Ovary (tissue), 3 donors: ENCODE data around the gene AMDHD1.

ENCODE experiments used
- CTCF ChIP-seq, 3 donors: fragments of 450-650 bp in 2 of 3; fragments of 200-600 bp in 1 of 3; IDR thresholded peaks; one replicate each; pipeline versions ENCODE4 v1.5.1 to v1.8.0; 2016 to 2022; ENCODE audit warnings: antibody characterized with exemption in 3 of 3, mild to moderate bottlenecking in 1 of 3
- EP300 ChIP-seq: sonication (generic); formaldehyde crosslinking; IDR thresholded peaks from one replicate; pipeline ENCODE4 v1.6.1; 2017; ENCODE audit warnings: antibody characterized with exemption
- POLR2A ChIP-seq: fragments of 450-650 bp; IDR thresholded peaks from one replicate; pipeline ENCODE4 v1.6.1; 2017; ENCODE audit warnings: antibody characterized with exemption, mild to moderate bottlenecking, moderate library complexity
- donor health status: DM: no; HTN: no; CAD: no.

GRCh38 chr12:95896846-95897245 lies 46.3 kb upstream of the AMDHD1 start:
- TF ChIP-seq CTCF (IDR thresholded peaks at IDR 0.05) (no peak), POLR2A (no peak), EP300 (no peak)
